ENCODE results near the gene CFAP20DC. TPM values are rescaled to one million over a fixed set of nuclear protein-coding genes. Genes with fewer than 3 reads are reported as not detected.

CFAP20DC gene
- total RNA-seq, 1 donor from 2014 or later, result 0.98 TPM

DNA sequence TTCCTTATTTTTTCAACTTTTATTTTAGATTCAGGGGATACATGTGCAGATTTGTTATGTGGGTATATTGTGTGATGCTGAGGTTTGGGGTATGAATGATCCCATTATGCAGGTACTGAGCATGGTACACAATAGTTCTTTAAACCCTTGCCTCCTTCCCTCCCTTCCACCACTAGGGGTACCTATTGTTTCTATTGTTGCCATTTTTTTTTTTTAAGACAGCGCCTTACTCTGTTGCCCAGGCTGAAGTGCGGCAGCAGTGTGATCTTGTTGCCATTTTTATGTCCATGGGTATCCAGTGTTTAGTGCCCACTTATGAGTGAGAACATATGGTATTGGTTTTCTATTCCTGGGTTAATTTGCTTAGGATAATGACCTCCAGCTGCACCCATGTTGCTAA lies 266.0 kb downstream of the CFAP20DC start:
- no peak for DNase-seq
- Mint-ChIP-seq H3K4me1 (no peaks in the 10 kb centered on the region), H3K9me3 (peaks cover 14% of the 10 kb centered on the region), H3K4me3 (no peak overlapping the region), H3K27me3 (no peaks in the 10 kb centered on the region), H3K27ac (no peak overlapping the region), H3K36me3 (ENCODE audit: low read depth) (no peaks in the 10 kb centered on the region)
- intact Hi-C loops (cut with micrococcal nuclease), result no loop called here

- no peak for DNase-seq
- no peak overlapping the region for H3K4me3 Mint-ChIP-seq
- intact Hi-C loops (cut with micrococcal nuclease), result no loop called here
- no peaks in the 10 kb centered on the region for H3K4me1 Mint-ChIP-seq
- no peaks in the 10 kb centered on the region for H3K27me3 Mint-ChIP-seq
- no peak overlapping the region for H3K27ac Mint-ChIP-seq
- peaks cover 17% of the 10 kb centered on the region for H3K9me3 Mint-ChIP-seq
- H3K36me3 Mint-ChIP-seq (ENCODE audit: low read depth), result no peaks in the 10 kb centered on the region
Observed at GRCh38 chr3:58779934-58780333, 269.9 kb downstream of the CFAP20DC start.

DNA sequence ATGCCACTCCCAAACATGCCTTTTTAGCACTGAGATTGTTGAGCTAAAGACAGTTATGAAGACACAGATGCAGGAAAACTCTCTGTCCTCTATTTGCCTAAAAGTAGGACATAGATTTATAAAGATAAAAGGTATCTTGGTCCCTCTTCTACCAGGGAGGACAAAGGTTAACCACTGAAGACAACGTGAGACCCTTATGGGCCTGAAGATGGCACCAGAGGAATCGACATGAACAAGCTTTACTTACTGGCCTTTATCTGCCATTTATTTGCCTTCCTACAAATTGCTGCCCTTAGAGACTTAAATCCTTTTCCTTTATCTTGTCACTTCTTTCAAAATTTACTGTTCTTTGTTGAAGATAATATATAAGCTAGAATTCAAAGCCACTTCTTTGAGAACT lies 273.6 kb downstream of the CFAP20DC start:
- Mint-ChIP-seq H3K4me3 (no peak overlapping the region), H3K4me1 (no peaks in the 10 kb centered on the region), H3K9me3 (peaks cover 17% of the 10 kb centered on the region), H3K36me3 (ENCODE audit: low read depth) (no peaks in the 10 kb centered on the region), H3K27me3 (no peaks in the 10 kb centered on the region), H3K27ac (no peak overlapping the region)
- no peak for DNase-seq
- intact Hi-C loops (cut with micrococcal nuclease), result no loop called here

GRCh38 chr3:58772462-58772861 lies 277.4 kb downstream of the CFAP20DC start:
- H3K9me3 Mint-ChIP-seq, result no peaks in the 10 kb centered on the region
- H3K36me3 Mint-ChIP-seq (ENCODE audit: low read depth), result no peaks in the 10 kb centered on the region
- H3K27me3 Mint-ChIP-seq, result no peaks in the 10 kb centered on the region
- H3K4me3 Mint-ChIP-seq, result no peak overlapping the region
- no peaks in the 10 kb centered on the region for H3K4me1 Mint-ChIP-seq
- no peak for DNase-seq
- H3K27ac Mint-ChIP-seq, result no peak overlapping the region
- intact Hi-C loops (cut with micrococcal nuclease), result no loop called here

GRCh38 chr3:58769065-58769464 lies 280.8 kb downstream of the CFAP20DC start:
- H3K27ac Mint-ChIP-seq, result no peak overlapping the region
- intact Hi-C loops (cut with micrococcal nuclease), result no loop called here
- H3K9me3 Mint-ChIP-seq, result no peaks in the 10 kb centered on the region
- no peaks in the 10 kb centered on the region for H3K27me3 Mint-ChIP-seq
- no peaks in the 10 kb centered on the region for H3K4me1 Mint-ChIP-seq
- H3K4me3 Mint-ChIP-seq, result no peak overlapping the region
- no peaks in the 10 kb centered on the region for H3K36me3 Mint-ChIP-seq (ENCODE audit: low read depth)
- no peak for DNase-seq

- Mint-ChIP-seq H3K36me3 (ENCODE audit: low read depth) (no peaks in the 10 kb centered on the region), H3K4me1 (no peaks in the 10 kb centered on the region), H3K4me3 (no peak overlapping the region), H3K27me3 (no peaks in the 10 kb centered on the region), H3K27ac (no peak overlapping the region), H3K9me3 (no peaks in the 10 kb centered on the region)
- no peak for DNase-seq
- intact Hi-C loops (cut with micrococcal nuclease), result no loop called here
Observed at GRCh38 chr3:58766587-58767282, 283.1 kb downstream of the CFAP20DC start.

GRCh38 chr3:58755150-58755549 lies 294.7 kb downstream of the CFAP20DC start:
- H3K36me3 Mint-ChIP-seq (ENCODE audit: low read depth), result no peaks in the 10 kb centered on the region
- no peaks in the 10 kb centered on the region for H3K27me3 Mint-ChIP-seq
- DNase-seq, result no peak
- H3K4me1 Mint-ChIP-seq, result no peaks in the 10 kb centered on the region
- no peak overlapping the region for H3K27ac Mint-ChIP-seq
- no peaks in the 10 kb centered on the region for H3K9me3 Mint-ChIP-seq
- intact Hi-C loops (cut with micrococcal nuclease), result no loop called here
- no peak overlapping the region for H3K4me3 Mint-ChIP-seq

DNA sequence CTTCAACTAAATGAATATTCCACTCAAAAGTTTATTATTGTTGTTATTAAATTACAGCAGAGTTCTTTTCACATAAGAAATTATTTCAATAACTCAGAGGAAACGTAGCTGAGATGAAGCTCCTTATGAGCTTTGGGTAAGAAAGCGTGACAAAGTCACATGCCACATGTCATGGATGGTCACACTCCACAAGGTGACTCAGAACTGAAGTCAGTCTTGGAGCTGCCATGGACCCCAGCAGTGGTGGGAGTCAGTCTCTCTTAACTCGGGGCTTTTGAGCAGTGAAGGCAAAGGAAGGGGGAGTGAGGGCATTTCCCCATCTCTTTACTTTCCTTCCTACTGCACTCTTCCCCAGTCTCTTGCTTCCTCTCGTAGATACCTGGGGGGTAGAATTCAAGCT lies 295.8 kb downstream of the CFAP20DC start:
- Mint-ChIP-seq H3K27ac (no peak overlapping the region), H3K36me3 (ENCODE audit: low read depth) (no peaks in the 10 kb centered on the region), H3K4me3 (no peak overlapping the region), H3K27me3 (peaks cover under 1% of the 10 kb centered on the region), H3K9me3 (no peaks in the 10 kb centered on the region), H3K4me1 (no peaks in the 10 kb centered on the region)
- no peak for DNase-seq
- intact Hi-C loops (cut with micrococcal nuclease), result no loop called here

GRCh38 chr3:58751882-58752567 lies 297.8 kb downstream of the CFAP20DC start:
- intact Hi-C loops (cut with micrococcal nuclease), result no loop called here
- Mint-ChIP-seq H3K27ac (no peak overlapping the region), H3K27me3 (peaks cover 4% of the 10 kb centered on the region), H3K36me3 (ENCODE audit: low read depth) (no peaks in the 10 kb centered on the region), H3K4me1 (no peaks in the 10 kb centered on the region), H3K9me3 (no peaks in the 10 kb centered on the region), H3K4me3 (no peak overlapping the region)
- no peak for DNase-seq

- Mint-ChIP-seq H3K27ac (no peak overlapping the region), H3K9me3 (no peaks in the 10 kb centered on the region), H3K36me3 (ENCODE audit: low read depth) (no peaks in the 10 kb centered on the region), H3K27me3 (peaks cover 4% of the 10 kb centered on the region), H3K4me1 (no peaks in the 10 kb centered on the region), H3K4me3 (no peak overlapping the region)
- intact Hi-C loops (cut with micrococcal nuclease), result no loop called here
- no peak for DNase-seq
Observed at GRCh38 chr3:58751235-58751634, 298.6 kb downstream of the CFAP20DC start.

DNA sequence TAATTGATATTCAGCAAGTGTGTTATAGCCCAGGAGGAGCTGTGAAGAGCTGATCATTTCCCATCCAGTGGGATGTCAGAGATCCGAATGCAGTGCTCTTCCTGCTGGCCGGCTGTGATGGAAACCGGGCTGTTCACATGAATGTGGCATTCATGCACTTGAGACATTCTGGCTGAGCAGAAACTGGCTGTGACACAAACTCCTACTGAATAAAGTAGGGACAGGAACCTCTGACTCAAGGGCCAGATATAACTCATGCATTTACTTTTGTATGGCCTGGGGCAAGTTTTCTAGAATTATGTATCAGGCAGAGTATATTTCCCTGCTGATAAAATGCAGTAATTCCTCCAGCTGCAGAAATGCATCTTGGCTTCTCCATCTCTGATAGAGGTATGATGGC lies 299.9 kb downstream of the CFAP20DC start:
- Mint-ChIP-seq H3K27me3 (peaks cover 4% of the 10 kb centered on the region), H3K9me3 (no peaks in the 10 kb centered on the region), H3K36me3 (ENCODE audit: low read depth) (no peaks in the 10 kb centered on the region), H3K4me3 (no peak overlapping the region), H3K27ac (no peak overlapping the region), H3K4me1 (no peaks in the 10 kb centered on the region)
- no peak for DNase-seq
- intact Hi-C loops (cut with micrococcal nuclease), result no loop called here

- H3K36me3 Mint-ChIP-seq (ENCODE audit: low read depth), result no peaks in the 10 kb centered on the region
- DNase-seq, result no peak
- intact Hi-C loops (cut with micrococcal nuclease), result no loop called here
- no peaks in the 10 kb centered on the region for H3K4me1 Mint-ChIP-seq
- peaks cover 7% of the 10 kb centered on the region for H3K27me3 Mint-ChIP-seq
- no peak overlapping the region for H3K27ac Mint-ChIP-seq
- H3K4me3 Mint-ChIP-seq, result no peak overlapping the region
- H3K9me3 Mint-ChIP-seq, result no peaks in the 10 kb centered on the region
Observed at GRCh38 chr3:58748024-58748423, 301.8 kb downstream of the CFAP20DC start.

GRCh38 chr3:58746758-58747157 lies 303.1 kb downstream of the CFAP20DC start:
- intact Hi-C loops (cut with micrococcal nuclease), result no loop called here
- Mint-ChIP-seq H3K27me3 (peaks cover 12% of the 10 kb centered on the region), H3K27ac (no peak overlapping the region), H3K4me1 (no peaks in the 10 kb centered on the region), H3K36me3 (ENCODE audit: low read depth) (no peaks in the 10 kb centered on the region), H3K4me3 (no peak overlapping the region), H3K9me3 (no peaks in the 10 kb centered on the region)
- DNase-seq, result no peak

- no peaks in the 10 kb centered on the region for H3K36me3 Mint-ChIP-seq (ENCODE audit: low read depth)
- no peaks in the 10 kb centered on the region for H3K9me3 Mint-ChIP-seq
- no peak overlapping the region for H3K27ac Mint-ChIP-seq
- no peaks in the 10 kb centered on the region for H3K4me1 Mint-ChIP-seq
- peaks cover 11% of the 10 kb centered on the region for H3K27me3 Mint-ChIP-seq
- no peak for DNase-seq
- intact Hi-C loops (cut with micrococcal nuclease), result no loop called here
- no peak overlapping the region for H3K4me3 Mint-ChIP-seq
Observed at GRCh38 chr3:58743296-58743695, 306.5 kb downstream of the CFAP20DC start.

- no peak overlapping the region for H3K4me3 Mint-ChIP-seq
- no peak for DNase-seq
- no peaks in the 10 kb centered on the region for H3K36me3 Mint-ChIP-seq (ENCODE audit: low read depth)
- no peaks in the 10 kb centered on the region for H3K4me1 Mint-ChIP-seq
- H3K27me3 Mint-ChIP-seq, result peaks cover 11% of the 10 kb centered on the region
- H3K27ac Mint-ChIP-seq, result no peak overlapping the region
- no peaks in the 10 kb centered on the region for H3K9me3 Mint-ChIP-seq
- intact Hi-C loops (cut with micrococcal nuclease), result no loop called here
Observed at GRCh38 chr3:58742239-58742638, 307.6 kb downstream of the CFAP20DC start.

All from activated CD4-positive, alpha-beta T cell treated with anti-CD3 and anti-CD28 coated beads, Interleukin-2, amount 10 ng/mL, durations not matched to agents 24 days and 14 days (primary cell).